GM10248 (cell line): ENCODE measurements around the gene POLRMT.

Experiments used
- CTCF ChIA-PET: fragments of 300-600 bp; sonication (Branson Sonifier 250); formaldehyde crosslinking; extraction: SDS; loops from one replicate; lab custom pipeline; 2021; ENCODE audit warnings: antibody characterized with exemption; lab: Yijun Ruan, JAX
- POLR2A ChIA-PET: fragments of 350-650 bp; sonication (Branson Sonifier 250); formaldehyde crosslinking; extraction: SDS; loops from one replicate; lab custom pipeline; 2020; ENCODE audit warnings: antibody characterized with exemption; lab: Yijun Ruan, JAX
- DNase-seq: peaks from one replicate; pipeline ENCODE4 v3.0.0; 2012; ENCODE audit errors: extremely low spot score
- TF ChIP-seq, protein P1 (sequence below): IDR thresholded peaks from 2 replicates; pipeline ENCODE4 v1.5.1; 2012; ENCODE audit warnings: mild to moderate bottlenecking, low read depth; ENCODE audit errors: extremely low read depth, missing control alignments, control extremely low read depth

Gene POLRMT

DNA sequence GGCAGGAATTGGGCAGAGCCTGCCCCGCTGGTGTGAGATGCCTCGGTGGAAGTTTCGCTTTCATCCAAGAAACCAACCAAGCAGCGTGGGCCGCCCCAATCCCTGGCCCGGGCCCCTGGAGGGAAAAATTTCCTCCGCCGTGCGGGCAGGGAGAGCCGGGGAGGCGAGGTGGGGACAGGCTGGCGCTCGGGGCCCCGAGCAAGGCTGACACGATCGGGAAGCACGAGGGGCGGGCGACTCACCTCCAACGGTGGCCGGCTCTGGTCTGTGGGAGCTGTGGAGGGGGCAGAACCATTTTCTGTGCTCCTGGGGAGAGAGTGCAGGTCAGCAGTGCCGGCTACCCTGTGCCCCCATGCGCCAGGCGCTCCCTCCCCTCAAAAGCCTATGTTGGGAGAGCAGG is 18.7 kb upstream of the POLRMT start:
- ChIA-PET CTCF (no interaction called here), POLR2A (no interaction called here)
- TF ChIP-seq, protein P1, sequence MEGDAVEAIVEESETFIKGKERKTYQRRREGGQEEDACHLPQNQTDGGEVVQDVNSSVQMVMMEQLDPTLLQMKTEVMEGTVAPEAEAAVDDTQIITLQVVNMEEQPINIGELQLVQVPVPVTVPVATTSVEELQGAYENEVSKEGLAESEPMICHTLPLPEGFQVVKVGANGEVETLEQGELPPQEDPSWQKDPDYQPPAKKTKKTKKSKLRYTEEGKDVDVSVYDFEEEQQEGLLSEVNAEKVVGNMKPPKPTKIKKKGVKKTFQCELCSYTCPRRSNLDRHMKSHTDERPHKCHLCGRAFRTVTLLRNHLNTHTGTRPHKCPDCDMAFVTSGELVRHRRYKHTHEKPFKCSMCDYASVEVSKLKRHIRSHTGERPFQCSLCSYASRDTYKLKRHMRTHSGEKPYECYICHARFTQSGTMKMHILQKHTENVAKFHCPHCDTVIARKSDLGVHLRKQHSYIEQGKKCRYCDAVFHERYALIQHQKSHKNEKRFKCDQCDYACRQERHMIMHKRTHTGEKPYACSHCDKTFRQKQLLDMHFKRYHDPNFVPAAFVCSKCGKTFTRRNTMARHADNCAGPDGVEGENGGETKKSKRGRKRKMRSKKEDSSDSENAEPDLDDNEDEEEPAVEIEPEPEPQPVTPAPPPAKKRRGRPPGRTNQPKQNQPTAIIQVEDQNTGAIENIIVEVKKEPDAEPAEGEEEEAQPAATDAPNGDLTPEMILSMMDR = no peak
- no peak for DNase-seq

DNA sequence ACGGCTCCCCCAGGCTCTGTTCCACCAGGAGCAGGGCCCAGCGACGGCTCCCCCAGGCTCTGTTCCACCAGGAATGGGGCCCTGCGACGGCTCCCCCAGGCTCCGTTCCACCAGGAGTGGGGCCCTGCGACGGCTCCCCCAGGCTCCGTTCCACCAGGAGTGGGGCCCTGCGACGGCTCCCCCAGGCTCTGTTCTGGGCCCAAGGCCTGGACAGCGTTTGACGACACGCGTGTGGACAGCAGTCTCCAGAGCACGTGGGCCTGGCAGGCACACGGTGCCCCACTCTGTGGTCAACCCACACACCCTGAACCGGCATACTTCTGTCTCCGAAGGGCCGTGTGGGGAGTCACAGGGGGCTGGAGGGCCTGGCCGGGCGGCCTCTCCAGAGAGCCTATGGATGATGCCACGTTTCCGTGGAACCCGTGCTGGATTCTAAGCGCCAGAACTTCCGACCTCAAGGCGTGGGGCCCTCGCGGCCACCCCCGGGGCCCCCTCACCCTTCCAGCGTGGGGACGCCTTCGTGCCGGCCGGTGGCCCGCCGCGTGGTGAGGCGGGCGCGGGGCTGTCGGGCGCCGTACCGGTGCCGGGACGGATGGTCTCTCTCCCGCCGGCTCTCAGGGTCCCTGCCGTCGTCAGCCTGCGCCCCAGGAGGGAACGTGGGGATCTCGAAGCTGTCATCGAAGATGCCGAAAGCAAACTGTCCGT is 17.9 kb upstream of the POLRMT start:
- DNase-seq = no peak
- POLR2A ChIA-PET = no interaction called here
- CTCF ChIA-PET = no interaction called here
- TF ChIP-seq, protein P1 = no peak

- no peak for DNase-seq
- TF ChIP-seq, protein P1 = no peak
- CTCF ChIA-PET = interaction anchor here (1.0 kb wide), 1 partner anchor 11 kb away, joined by 3 read pairs; no protein-coding TSS in a partner anchor
- POLR2A ChIA-PET = interaction anchor here (0.6 to 0.7 kb wide), 2 partner anchors 16 to 103 kb away, joined by 3 to 8 read pairs; no protein-coding TSS in a partner anchor
Measured at GRCh38 chr19:650121-650520, 16.8 kb upstream of the POLRMT start.

DNA sequence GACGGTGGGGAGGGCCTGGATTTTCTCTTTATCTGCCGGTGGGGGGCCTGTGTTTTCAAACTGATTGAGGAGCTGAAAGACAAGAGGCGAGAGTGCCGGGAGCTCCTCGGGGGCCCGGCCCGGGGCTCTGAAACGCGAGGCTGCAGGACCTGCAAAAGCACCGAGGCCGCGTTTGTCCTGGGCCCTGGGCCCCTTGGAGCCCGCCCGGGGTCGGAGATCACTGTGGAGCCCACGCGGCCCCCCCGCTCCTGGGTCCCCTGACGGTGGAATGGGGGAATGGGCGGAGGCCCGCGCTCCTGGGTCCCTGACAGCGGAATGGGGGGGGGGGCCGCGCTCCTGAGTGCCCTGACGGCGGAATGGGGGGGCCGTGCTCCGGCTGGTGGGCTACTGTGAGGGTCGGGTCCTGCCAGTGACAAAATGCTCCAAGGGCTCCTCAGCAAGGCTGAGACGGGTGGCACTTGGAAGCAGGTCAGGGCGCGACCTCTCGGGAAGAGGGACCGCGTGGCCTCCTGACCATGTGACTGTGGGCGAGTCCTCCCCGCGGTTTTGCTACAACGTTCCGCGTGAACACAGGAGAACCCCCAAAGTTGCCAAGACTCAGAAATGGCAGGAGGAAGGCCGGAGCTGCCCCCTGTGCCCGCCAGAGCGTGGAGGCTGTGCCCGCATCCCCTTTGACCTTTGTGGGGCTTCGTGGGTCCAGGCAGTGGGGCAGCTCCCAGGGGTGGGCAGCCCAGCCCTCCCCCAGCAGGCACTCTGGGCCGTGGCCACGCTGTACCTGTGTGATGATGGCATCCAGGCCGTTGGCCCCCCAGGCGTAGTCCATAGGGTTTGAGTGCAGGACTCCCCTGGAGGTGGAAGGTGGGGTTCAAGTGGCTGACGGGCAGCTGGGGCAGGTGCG is 15.8 kb upstream of the POLRMT start:
- no peak for DNase-seq
- TF ChIP-seq, protein P1 = no peak
- ChIA-PET CTCF (interaction anchor here (2.0 kb wide), 1 partner anchor 11 kb away, joined by 4 read pairs; no protein-coding TSS in a partner anchor), POLR2A (no interaction called here)

GRCh38 chr19:648305-648704 is 15.0 kb upstream of the POLRMT start:
- CTCF ChIA-PET = interaction anchor here (2.0 kb wide), 1 partner anchor 12 kb away, joined by 4 read pairs; no protein-coding TSS in a partner anchor
- POLR2A ChIA-PET = no interaction called here

More at GRCh38 chr19:648305-648704, 15.0 kb upstream of the POLRMT start:
- DNase-seq = no peak
- TF ChIP-seq, protein P1 = no peak
